Activated T-cell treated with anti-CD3 and anti-CD28 coated beads for 4 hours (primary cell): ENCODE results near the gene FYB2.

Experiments
- DNase-seq: peaks from one replicate; pipeline ENCODE4 v3.0.0-alpha.2; 2020

FYB2 gene, protein sequence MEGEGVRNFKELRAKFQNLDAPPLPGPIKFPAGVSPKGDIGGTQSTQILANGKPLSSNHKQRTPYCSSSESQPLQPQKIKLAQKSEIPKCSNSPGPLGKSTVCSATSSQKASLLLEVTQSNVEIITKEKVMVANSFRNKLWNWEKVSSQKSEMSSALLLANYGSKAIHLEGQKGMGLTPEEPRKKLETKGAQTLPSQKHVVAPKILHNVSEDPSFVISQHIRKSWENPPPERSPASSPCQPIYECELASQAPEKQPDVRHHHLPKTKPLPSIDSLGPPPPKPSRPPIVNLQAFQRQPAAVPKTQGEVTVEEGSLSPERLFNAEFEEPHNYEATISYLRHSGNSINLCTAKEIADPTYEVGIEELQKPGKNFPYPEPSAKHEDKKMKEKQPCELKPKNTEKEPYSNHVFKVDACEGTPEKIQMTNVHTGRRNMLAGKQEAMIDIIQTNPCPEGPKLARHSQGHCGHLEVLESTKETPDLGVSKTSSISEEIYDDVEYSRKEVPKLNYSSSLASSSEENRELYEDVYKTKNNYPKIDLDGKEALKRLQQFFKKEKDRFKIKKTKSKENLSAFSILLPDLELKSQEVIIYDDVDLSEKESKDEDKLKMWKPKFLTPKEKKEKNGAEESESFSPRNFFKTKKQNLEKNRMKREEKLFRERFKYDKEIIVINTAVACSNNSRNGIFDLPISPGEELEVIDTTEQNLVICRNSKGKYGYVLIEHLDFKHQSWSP

GRCh38 chr1:56819387-56819899, at the start of gene FYB2:
Gene FYB2, minus strand, starts transcription at chr1:56819404. Its CDS starts 114 bp downstream, at chr1:56819290.
- DNase-seq = no peak

GRCh38 chr1:56868761-56869160, 49.6 kb upstream of the FYB2 start:
- no peak for DNase-seq

GRCh38 chr1:56867491-56867890, 48.3 kb upstream of the FYB2 start:
- no peak for DNase-seq

- no peak for DNase-seq
Measured at GRCh38 chr1:56866656-56867055, 47.5 kb upstream of the FYB2 start.

GRCh38 chr1:56864430-56864829, 45.2 kb upstream of the FYB2 start:
- DNase-seq = no peak

DNA sequence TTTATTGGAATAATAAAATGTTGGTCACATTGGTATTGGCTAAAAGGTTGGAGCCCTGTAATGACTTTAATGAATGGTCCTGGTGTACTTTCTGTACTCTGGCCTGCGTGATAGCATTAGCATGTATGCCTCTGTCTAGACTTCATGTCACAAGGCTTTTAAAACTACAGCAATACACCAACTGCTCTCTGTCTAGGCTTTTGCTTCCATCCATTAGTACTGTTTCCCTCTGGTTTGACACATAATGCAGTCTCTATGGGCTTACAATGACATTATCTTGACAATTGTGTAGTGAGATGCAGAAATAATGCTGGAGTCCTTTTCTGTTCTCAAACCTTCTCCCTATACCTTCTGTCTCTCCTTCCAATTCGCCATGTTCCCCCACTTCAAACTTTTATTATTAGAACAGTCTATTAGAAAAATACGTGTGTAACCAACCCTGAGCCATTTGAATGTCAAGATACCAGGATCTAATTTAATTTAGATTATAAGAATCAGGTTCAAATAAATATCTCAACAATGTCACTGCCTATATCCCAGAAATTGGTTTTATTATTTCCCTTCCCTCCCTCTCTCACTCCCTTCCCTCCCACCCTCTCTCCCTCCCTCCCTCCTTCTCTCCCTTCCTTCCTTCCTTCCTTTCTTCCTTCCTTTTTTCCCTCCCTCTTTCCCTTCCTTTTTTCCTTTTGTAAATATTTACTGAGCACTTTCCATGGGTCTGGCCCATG, 44.2 kb upstream of the FYB2 start:
- DNase-seq = no peak

DNA sequence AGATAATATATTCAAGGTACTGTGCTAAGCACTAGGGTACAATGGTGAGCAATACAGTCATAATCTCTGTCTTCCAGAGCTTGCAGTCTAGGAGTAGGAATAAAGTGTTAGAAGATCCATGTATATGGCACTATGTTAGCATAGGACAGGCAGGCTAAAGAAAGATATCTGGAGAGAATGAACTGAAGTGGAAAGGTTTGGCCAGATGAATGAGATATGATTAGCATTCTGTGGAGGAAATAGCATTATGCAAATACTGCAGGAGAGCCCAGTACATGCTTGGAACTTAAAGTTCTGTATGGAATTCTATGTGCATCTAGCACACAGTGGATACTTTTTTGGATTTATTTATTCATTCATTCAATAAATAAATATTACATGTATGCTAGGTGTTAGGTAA, 40.1 kb upstream of the FYB2 start:
- DNase-seq = no peak

DNA sequence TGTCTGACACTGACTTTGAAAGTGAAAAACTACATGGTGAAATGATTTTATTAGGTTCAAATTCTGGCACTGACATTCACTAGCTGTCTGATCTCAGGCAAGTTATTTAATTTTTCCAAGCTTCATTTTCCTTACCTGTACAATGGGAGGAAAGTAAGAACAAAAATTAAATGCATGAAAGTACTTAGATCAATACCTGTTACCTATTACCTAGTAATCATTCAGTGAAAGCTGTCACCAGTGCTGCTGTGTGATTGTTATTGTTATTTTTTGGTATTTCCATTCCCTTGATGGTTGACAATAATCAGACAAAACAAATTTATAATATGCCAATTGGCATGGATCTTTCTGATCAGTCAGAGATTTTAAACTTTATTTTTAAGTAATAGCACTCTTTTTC, 37.0 kb upstream of the FYB2 start:
- no peak for DNase-seq

DNA sequence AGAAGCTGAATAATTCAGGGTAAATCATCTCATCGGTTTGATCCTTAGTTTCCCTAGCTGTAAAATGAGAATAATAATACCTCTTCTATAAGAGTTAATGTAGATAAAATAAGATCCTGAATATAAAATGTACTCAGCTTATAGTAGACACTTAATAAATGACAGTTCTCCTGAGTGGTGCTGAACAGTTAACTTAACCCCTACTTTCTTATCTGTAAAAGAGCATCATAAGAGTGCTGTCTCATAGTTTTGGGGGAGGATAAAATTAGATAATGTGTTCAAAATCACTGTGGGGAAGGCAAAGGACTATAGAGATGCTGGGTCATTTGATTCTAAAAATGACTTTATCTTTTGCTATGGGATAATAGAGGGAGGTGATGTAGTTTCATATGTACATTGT, 36.0 kb upstream of the FYB2 start:
- no peak for DNase-seq

DNA sequence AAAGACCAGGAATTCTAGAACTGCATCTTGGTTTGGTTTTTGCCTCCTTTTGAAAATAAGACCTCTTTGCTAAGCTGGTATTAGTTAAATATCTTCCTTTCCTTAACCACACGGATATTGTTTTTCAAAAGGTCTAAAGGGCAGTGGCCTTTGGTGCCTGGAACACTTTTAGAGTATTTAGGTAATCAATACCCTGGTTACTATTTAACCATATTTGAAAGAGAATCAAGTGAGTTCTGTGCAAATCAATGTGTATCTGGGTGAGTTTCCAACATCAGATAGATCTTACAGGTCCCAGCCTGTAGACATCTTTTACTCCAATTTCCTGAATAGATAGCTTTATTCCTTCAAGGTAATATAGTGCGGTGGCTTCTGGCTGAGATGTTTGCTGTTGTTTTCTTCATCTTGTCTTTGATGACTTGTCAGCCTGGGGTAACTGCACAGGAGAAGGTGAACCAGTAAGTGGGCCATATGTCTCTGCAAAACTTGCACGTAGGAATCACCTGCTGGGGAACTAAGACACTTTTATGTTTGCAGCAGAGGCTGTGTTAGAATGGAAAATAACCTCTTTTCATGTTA, 35.4 kb upstream of the FYB2 start, which contains the start of gene C8A:
Gene C8A (plus strand): TSS at position 277 of the 579 bp plus-strand sequence. CDS start 105 bp downstream, at position 382.
- no peak for DNase-seq

DNA sequence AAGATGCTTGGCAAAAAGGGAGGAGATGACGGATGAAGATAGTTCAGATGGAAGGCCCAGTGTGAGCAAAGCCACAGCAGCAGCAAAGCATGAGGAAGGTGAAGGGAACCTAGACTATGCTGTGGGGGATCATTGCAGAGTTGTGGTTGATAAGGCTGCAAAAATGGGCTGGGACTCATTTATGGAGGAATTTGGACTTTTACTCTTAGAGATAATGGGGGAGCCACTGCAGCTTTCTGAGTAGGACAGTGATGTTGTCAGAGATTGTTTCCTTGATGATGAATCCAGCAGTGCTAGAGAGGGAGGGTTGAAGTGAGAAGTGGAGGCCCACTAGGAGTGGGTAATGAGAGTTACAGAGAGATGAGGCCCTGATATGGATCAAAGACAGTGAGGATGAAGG, 33.3 kb upstream of the FYB2 start:
- no peak for DNase-seq

- DNase-seq = no peak
Measured at GRCh38 chr1:56850922-56851321, 31.7 kb upstream of the FYB2 start.

- no peak for DNase-seq
Measured at GRCh38 chr1:56850411-56850810, 31.2 kb upstream of the FYB2 start.

- no peak for DNase-seq
Measured at GRCh38 chr1:56849750-56850149, 30.5 kb upstream of the FYB2 start.

DNA sequence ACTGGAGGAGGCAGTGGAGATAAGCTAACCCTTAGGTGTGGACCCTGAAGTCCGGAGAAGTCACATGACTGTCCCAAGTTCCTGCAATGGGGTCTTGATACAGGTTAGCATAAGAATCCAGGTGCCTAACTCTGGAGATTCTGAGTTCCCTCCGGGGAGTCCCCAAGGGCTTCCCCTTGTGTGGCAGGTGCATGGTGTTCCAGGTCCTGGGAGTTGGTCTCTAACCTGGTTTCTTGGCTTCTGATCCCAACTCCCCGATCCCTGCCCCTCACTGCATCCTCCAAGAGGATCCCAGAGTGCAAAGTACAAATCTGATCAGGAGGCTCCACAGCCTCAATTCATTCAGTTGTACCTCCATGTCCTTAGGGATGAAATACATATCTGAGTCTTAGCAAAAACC, 26.1 kb upstream of the FYB2 start:
- no peak for DNase-seq

GRCh38 chr1:56844545-56845136, 25.4 kb upstream of the FYB2 start:
- no peak for DNase-seq

DNA sequence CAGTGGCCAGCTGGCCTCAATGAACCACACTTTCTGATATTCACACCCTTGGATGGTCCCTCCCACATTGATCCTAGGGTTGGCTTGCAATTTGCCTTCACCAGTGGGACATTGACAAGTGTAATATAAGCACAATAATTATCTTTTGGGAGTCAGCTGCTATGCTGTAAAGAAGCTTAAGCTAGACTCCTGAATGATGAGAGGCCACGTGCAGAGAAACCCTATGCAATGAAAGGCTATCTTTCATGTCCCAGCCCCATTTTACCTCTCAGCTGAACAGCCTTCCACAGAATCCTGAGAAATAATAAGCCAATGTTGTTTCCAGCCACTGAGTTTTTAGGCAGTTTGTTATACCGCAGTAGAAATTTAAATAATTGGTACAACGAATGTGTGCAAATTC, 24.3 kb upstream of the FYB2 start:
- no peak for DNase-seq

GRCh38 chr1:56838759-56839158, 19.6 kb upstream of the FYB2 start:
- DNase-seq = no peak

GRCh38 chr1:56837244-56837939, 18.2 kb upstream of the FYB2 start:
- no peak for DNase-seq

DNA sequence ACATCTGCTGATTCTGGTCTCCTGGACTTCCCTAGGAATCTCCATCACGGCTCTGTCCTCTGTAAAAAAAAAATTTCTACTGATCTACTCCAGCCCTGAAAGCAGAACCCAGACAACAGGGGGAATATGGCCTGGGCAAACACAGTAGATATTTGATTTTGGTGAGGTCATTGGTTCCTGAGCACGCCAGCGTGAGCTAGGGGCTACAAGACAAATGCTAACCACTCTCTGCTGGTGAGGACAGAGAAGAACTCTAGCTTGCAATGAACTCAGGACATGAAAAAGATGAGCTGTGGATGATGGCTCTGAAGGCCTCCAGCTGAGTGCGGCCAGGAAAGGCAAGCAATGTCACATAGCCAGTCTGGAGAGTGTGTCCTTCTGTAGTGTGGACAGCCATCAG, 17.2 kb upstream of the FYB2 start:
- DNase-seq = no peak

DNA sequence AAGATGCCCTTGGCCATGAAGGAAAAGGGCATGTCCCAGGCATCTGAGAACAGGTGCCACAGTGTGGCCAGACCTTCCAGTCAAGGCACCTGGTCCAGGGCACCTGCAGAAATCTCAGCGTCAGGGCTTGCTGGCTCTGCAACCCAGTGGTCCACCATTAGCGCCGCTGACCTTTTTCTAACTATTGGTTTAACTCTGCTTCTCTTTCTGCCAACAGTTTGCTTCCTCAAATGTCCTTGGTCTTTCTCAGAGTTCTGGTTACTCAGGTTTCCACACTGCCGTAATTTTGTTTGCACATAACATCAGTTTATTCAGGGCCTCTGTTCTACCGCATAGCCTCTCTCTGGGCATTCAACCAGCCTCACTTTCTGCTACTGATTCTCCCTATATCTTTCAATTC, 16.5 kb upstream of the FYB2 start:
- DNase-seq = no peak
